Activated CD8-positive, alpha-beta T cell treated with anti-CD3 and anti-CD28 coated beads, Interleukin-2, amount 10 ng/mL, durations not matched to agents 7 days and 5 days (primary cell): ENCODE results near the gene RTL9. TPM values are rescaled to one million over a fixed set of nuclear protein-coding genes. Genes with fewer than 3 reads are reported as not detected.
A peak's percentile ranks its signal among the peaks of the same experiment; 100 is the strongest.

Experiments
- ATAC-seq: fragments of 150-1000 bp; cut with Tn5 transposase; one replicate; pipeline ENCODE4 v1.10.0; 2021; ENCODE audit warnings: moderate library complexity
- CTCF ChIA-PET: fragments of 350-600 bp; sonication (Branson Sonifier 250); formaldehyde crosslinking; loops from one replicate; lab custom pipeline; 2021; ENCODE audit warnings: antibody characterized with exemption; lab: Charles Lee
- POLR2A ChIA-PET: fragments of 350-600 bp; sonication (Branson Sonifier 250); formaldehyde crosslinking; loops from one replicate; lab custom pipeline; 2021; ENCODE audit warnings: antibody characterized with exemption; lab: Charles Lee
- DNase-seq: peaks from one replicate; pipeline ENCODE4 v3.0.0-alpha.2; 2020
- H3K27ac Mint-ChIP-seq: one replicate; pipeline ENCODE4 v1.8.0; 2021; ENCODE audit warnings: mild to moderate bottlenecking, mixed read lengths
- H3K27me3 Mint-ChIP-seq: one replicate; pipeline ENCODE4 v1.8.0; 2021; ENCODE audit warnings: low read depth, mixed read lengths
- H3K36me3 Mint-ChIP-seq: one replicate; pipeline ENCODE4 v1.8.0; 2021; ENCODE audit warnings: low read depth, mixed read lengths
- H3K4me1 Mint-ChIP-seq: one replicate; pipeline ENCODE4 v1.8.0; 2021; ENCODE audit warnings: low read depth, mixed read lengths
- H3K4me3 Mint-ChIP-seq: one replicate; pipeline ENCODE4 v1.8.0; 2021; ENCODE audit warnings: mild to moderate bottlenecking, mixed read lengths
- H3K9me3 Mint-ChIP-seq: one replicate; pipeline ENCODE4 v1.8.0; 2022; ENCODE audit warnings: mixed read lengths; ENCODE audit not compliant: insufficient read depth
- total RNA-seq, 2 experiments: library from RNA; stranded (reverse); gene quantifications; one replicate each; pipeline ENCODE4 v1.2.3, GENCODE V29; 2021

RTL9 gene
- total RNA-seq = not detected

GRCh38 chrX:110358548-110358947, at the start of gene RTL9:
Gene RTL9, plus strand, starts transcription at chrX:110358848. Its CDS starts 91,770 bp downstream, at chrX:110450618.
- H3K36me3 Mint-ChIP-seq = no peaks in the 10 kb centered on the region
- H3K27ac Mint-ChIP-seq = no peak within 1 kb of the TSS
- ChIA-PET CTCF (no interaction called here), POLR2A (no interaction called here)
- ATAC-seq (no peak), DNase-seq (no peak)
- H3K4me1 Mint-ChIP-seq = no peaks in the 10 kb centered on the region
- no peaks in the 10 kb centered on the region for H3K27me3 Mint-ChIP-seq
- no peak within 1 kb of the TSS for H3K4me3 Mint-ChIP-seq
- H3K9me3 Mint-ChIP-seq = no peaks in the 10 kb centered on the region

DNA sequence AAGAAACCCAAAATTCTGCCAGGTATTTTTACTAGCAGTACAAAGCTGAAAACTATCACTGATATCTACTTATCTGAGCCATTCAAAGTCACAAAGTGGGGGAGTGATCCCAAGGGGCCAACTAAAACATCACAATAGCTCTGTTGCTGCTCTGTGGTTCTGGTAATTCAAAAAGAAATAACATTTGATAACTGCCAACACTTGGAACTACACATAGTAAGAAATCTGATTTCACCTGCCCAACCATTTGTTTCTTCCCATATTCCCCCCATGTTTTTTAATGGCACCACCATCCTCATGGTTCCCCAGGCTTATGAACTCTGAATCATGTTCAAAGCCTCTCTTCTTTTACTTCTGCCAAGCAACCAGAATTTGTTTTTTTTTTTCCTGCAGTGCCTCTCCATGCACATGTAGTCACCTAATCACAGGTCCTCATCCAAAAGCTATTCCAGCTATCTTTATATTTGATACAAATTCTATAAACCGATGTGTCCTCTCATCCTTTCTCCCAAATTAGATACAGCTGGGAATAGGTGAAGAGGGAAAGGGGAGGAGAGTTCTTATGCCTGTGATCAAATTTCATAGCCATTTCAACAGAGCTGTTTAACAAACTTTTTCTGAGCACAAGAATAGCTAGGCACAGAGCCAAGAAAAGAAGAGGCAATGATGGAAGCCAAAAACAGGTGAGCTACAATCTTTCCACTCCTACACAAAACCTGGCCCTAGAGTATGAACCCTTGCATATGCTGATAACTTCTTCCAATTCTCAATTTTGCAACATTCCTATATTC, 48.5 kb upstream of the RTL9 start:
- ChIA-PET CTCF (interaction anchor here (0.9 to 1.1 kb wide), 2 partner anchors 18 to 142 kb away, joined by 3 read pairs; no protein-coding TSS in a partner anchor), POLR2A (no interaction called here)
- H3K36me3 Mint-ChIP-seq = no peaks in the 10 kb centered on the region
- no peak overlapping the region for H3K27ac Mint-ChIP-seq
- no peaks in the 10 kb centered on the region for H3K27me3 Mint-ChIP-seq
- no peaks in the 10 kb centered on the region for H3K9me3 Mint-ChIP-seq
- no peak for ATAC-seq
- H3K4me1 Mint-ChIP-seq = peaks cover 20% of the 10 kb centered on the region
- H3K4me3 Mint-ChIP-seq = no peak overlapping the region
- DNase-seq = no peak

DNA sequence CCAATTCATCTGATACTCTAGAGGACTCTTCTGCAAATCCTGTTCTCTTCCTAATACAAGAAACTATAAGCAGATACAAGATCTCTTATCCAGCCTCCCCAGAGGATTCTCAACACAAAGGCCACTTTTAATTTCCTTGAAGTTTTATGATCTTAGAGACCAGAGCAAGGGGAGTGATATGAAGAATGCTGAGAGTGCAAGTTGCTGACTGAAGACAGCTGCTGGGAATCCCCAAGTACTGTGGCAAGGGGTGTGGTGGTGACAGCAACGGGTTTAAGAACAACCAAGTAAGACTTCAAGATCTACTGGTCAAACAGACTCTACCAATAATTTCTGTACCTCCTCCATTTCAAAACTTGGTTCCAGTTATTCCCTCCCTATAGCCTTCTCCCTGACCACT, 47.8 kb upstream of the RTL9 start:
- Mint-ChIP-seq H3K36me3 (no peaks in the 10 kb centered on the region), H3K9me3 (no peaks in the 10 kb centered on the region), H3K27ac (no peak overlapping the region), H3K4me1 (peaks cover 25% of the 10 kb centered on the region), H3K27me3 (no peaks in the 10 kb centered on the region), H3K4me3 (no peak overlapping the region)
- POLR2A ChIA-PET = no interaction called here
- DNase-seq (peak; percentile 21), ATAC-seq (peak; percentile 60)
- CTCF ChIA-PET = interaction anchor here (0.9 to 1.3 kb wide), 3 partner anchors 19 to 165 kb away, joined by 3 read pairs; no protein-coding TSS in a partner anchor

DNA sequence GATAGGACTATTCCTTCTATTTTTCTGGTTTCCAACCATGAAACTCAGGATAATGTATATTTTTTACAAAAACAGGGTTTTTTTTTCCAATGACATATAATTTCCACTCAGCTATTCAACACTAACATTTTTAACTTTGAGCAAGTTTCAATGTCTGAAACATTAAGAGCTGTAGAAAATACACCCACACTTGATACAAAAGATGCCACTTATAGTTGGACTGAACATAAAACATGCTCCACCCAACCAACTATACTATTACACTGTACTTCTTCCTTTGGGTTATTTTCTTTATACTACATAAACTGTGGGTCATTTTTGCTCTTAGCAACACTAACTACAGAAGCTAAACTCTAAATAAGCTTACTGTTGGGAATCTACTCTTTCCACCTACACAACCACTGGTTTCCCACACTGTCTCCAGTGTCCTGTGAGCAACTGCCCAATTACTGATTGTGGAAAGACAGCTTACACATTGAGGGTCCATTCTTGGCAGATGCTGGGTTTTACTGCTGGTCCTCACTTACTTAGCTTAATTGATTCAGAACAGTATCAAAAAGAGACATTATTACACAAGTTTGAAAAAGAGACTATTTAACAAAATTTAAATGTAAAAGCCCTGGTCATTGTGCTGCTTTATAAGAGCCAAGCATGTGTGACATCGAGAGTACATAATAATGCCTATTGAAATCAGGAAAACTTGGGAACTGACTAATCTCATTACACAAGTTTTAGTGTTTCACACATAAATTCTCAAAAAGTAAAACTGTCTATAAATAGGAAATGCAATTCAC, 47.0 kb upstream of the RTL9 start:
- no peaks in the 10 kb centered on the region for H3K36me3 Mint-ChIP-seq
- peaks cover 30% of the 10 kb centered on the region for H3K4me1 Mint-ChIP-seq
- no peak overlapping the region for H3K4me3 Mint-ChIP-seq
- no peak for DNase-seq
- ChIA-PET CTCF (interaction anchor here (1.3 kb wide), 1 partner anchor 165 kb away, joined by 3 read pairs; no protein-coding TSS in a partner anchor), POLR2A (no interaction called here)
- no peak overlapping the region for H3K27ac Mint-ChIP-seq
- no peaks in the 10 kb centered on the region for H3K27me3 Mint-ChIP-seq
- no peak for ATAC-seq
- H3K9me3 Mint-ChIP-seq = no peaks in the 10 kb centered on the region

GRCh38 chrX:110315551-110315950, 43.1 kb upstream of the RTL9 start:
- CTCF ChIA-PET = interaction anchor here (1.6 kb wide), 1 partner anchor 158 kb away, joined by 4 read pairs; no protein-coding TSS in a partner anchor
- no peak overlapping the region for H3K27ac Mint-ChIP-seq
- H3K4me3 Mint-ChIP-seq = peak overlapping the region; percentile 81
- no peaks in the 10 kb centered on the region for H3K9me3 Mint-ChIP-seq
- H3K4me1 Mint-ChIP-seq = peaks cover 32% of the 10 kb centered on the region
- POLR2A ChIA-PET = no interaction called here
- no peaks in the 10 kb centered on the region for H3K27me3 Mint-ChIP-seq
- DNase-seq (no peak), ATAC-seq (no peak)
- H3K36me3 Mint-ChIP-seq = no peaks in the 10 kb centered on the region

GRCh38 chrX:110316351-110317060, 42.1 kb upstream of the RTL9 start:
- H3K4me1 Mint-ChIP-seq = peaks cover 25% of the 10 kb centered on the region
- ChIA-PET CTCF (interaction anchor here (1.6 kb wide), 1 partner anchor 159 kb away, joined by 4 read pairs; no protein-coding TSS in a partner anchor), POLR2A (interaction anchor here (0.6 to 1.0 kb wide), 2 partner anchors 9 to 89 kb away, joined by 4 read pairs; no protein-coding TSS in a partner anchor)
- H3K9me3 Mint-ChIP-seq = no peaks in the 10 kb centered on the region
- peak overlapping the region; percentile 87 for H3K27ac Mint-ChIP-seq
- no peaks in the 10 kb centered on the region for H3K27me3 Mint-ChIP-seq
- peak overlapping the region; percentile 81 for H3K4me3 Mint-ChIP-seq
- DNase-seq (no peak), ATAC-seq (no peak)
- H3K36me3 Mint-ChIP-seq = no peaks in the 10 kb centered on the region

GRCh38 chrX:110317061-110317819, 41.4 kb upstream of the RTL9 start:
- ATAC-seq = peak; percentile 31
- ChIA-PET POLR2A (interaction anchor here (0.6 to 1.2 kb wide), 5 partner anchors 10 to 158 kb away, joined by 3 to 4 read pairs (median 4); no protein-coding TSS in a partner anchor), CTCF (interaction anchor here (1.6 kb wide), 1 partner anchor 160 kb away, joined by 4 read pairs; no protein-coding TSS in a partner anchor)
- peaks cover 23% of the 10 kb centered on the region for H3K4me1 Mint-ChIP-seq
- peak; percentile 33 for DNase-seq
- H3K27ac Mint-ChIP-seq = peak overlapping the region; percentile 87
- no peaks in the 10 kb centered on the region for H3K36me3 Mint-ChIP-seq
- H3K4me3 Mint-ChIP-seq = peak overlapping the region; percentile 81
- no peaks in the 10 kb centered on the region for H3K9me3 Mint-ChIP-seq
- H3K27me3 Mint-ChIP-seq = no peaks in the 10 kb centered on the region

DNA sequence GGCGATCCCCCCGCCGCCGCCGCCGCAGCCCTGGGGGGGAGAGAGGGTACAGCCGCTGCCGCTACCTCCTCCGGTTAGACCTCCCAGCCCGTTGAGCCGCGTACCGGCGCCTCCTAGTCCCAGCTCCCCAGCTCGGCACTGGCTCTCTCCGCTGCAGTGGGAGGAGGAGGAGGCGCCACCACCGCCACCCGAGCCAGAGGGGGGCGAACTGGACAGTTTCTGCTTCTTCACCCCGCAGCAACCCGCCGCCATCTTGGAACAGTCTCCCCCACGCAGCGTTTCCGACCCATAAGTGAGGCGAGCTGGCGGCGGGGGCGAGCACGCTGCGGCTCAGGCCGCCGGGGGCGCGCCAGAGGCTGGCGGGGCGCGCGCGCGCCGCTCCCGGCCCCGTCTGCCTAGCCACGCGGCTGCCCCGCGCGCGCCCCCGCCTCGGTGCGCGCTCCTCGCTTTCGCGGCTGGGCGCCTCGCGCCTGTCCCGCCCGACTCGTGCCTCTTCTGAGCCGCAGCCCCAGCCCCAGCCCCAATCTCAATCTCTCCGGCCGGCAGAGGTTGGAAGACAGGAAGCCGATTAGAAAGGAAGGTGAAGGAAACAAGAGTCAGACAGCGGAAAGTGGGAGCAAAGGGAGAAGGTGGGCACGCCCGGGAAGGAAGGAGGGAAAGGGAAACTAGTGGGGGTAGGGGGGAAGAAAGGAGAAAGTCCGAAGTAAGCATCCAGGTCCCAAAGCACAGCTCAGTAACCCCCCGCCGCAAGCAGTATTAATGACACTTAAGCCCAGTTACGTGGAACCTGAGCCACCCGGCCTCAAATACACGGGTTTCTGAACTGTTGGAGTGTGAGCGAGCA, 40.6 kb upstream of the RTL9 start, which contains the start of gene AMMECR1:
TSS of gene AMMECR1 (minus strand) at position 266 of the 844 bp plus-strand sequence. CDS start at position 252, 14 bp downstream.
- no peaks in the 10 kb centered on the region for H3K9me3 Mint-ChIP-seq
- POLR2A ChIA-PET = interaction anchor here (1.0 to 1.2 kb wide), 8 partner anchors 10 to 1363 kb away, joined by 3 to 4 read pairs (median 3); partner anchors contain the start of gene ALG13
- no peaks in the 10 kb centered on the region for H3K27me3 Mint-ChIP-seq
- ATAC-seq (peak; percentile 88), DNase-seq (peak; percentile 80)
- H3K27ac Mint-ChIP-seq = peak within 1 kb of the TSS; percentile 87
- no peaks in the 10 kb centered on the region for H3K36me3 Mint-ChIP-seq
- peak within 1 kb of the TSS; percentile 81 for H3K4me3 Mint-ChIP-seq
- CTCF ChIA-PET = interaction anchor here (1.1 to 1.2 kb wide), 2 partner anchors 22 to 158 kb away, joined by 3 read pairs; no protein-coding TSS in a partner anchor
- H3K4me1 Mint-ChIP-seq = peaks cover 21% of the 10 kb centered on the region

DNA sequence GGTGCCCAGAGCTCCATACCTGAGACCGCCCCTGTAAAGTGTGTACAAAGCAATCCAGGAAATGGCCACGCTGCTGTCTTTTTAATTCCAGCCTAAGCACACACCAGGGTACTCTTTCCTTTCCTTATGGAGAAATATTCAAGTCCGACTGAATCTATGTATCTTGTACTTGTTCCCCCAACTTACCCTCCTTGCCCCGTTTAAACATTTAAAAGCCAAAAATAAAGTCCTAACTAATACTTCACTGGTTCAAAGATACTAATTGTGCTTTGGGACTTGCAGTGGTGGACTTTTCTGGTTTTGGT, 40.0 kb upstream of the RTL9 start:
- no peaks in the 10 kb centered on the region for H3K27me3 Mint-ChIP-seq
- peak overlapping the region; percentile 81 for H3K4me3 Mint-ChIP-seq
- no peaks in the 10 kb centered on the region for H3K36me3 Mint-ChIP-seq
- no peak for ATAC-seq
- DNase-seq = no peak
- CTCF ChIA-PET = interaction anchor here (1.1 to 1.2 kb wide), 2 partner anchors 23 to 158 kb away, joined by 3 read pairs; no protein-coding TSS in a partner anchor
- H3K27ac Mint-ChIP-seq = peak overlapping the region; percentile 87
- POLR2A ChIA-PET = interaction anchor here (1.0 to 1.2 kb wide), 4 partner anchors 11 to 1363 kb away, joined by 3 to 4 read pairs (median 3); partner anchors contain the start of gene ALG13
- no peaks in the 10 kb centered on the region for H3K9me3 Mint-ChIP-seq
- peaks cover 20% of the 10 kb centered on the region for H3K4me1 Mint-ChIP-seq
